HEK293T (cell line): ENCODE results near the gene ADCY1.

Experiments used
- ARNT ChIP-seq: fragments of 450-650 bp; IDR thresholded peaks from 2 replicates; pipeline ENCODE4 v1.6.1; 2017; ENCODE audit warnings: mild to moderate bottlenecking
- BHLHE40 ChIP-seq: fragments of 450-650 bp; IDR thresholded peaks from 2 replicates; pipeline ENCODE4 v1.6.1; 2016; ENCODE audit warnings: mild to moderate bottlenecking, moderate library complexity, borderline replicate concordance
- CTBP1 ChIP-seq: fragments of 450-650 bp; IDR thresholded peaks from 2 replicates; pipeline ENCODE4 v1.6.1; 2016; ENCODE audit warnings: borderline replicate concordance
- ELF4 ChIP-seq: fragments of 450-650 bp; IDR thresholded peaks from 2 replicates; pipeline ENCODE4 v1.6.1; 2017; ENCODE audit warnings: antibody characterized with exemption
- FOXK2 ChIP-seq: fragments of 450-650 bp; IDR thresholded peaks from 2 replicates; pipeline ENCODE4 v1.6.1; 2016; ENCODE audit warnings: mild to moderate bottlenecking
- FOXM1 ChIP-seq: fragments of 450-650 bp; IDR thresholded peaks from 2 replicates; pipeline ENCODE4 v1.6.1; 2017; ENCODE audit warnings: mild to moderate bottlenecking, borderline replicate concordance
- HDGF ChIP-seq: fragments of 450-650 bp; IDR thresholded peaks from 2 replicates; pipeline ENCODE4 v1.6.1; 2017; ENCODE audit warnings: antibody characterized with exemption, borderline replicate concordance
- LEF1 ChIP-seq: fragments of 450-650 bp; IDR thresholded peaks from 2 replicates; pipeline ENCODE4 v1.6.1; 2017; ENCODE audit warnings: mild to moderate bottlenecking, borderline replicate concordance
- NFRKB ChIP-seq: fragments of 450-650 bp; IDR thresholded peaks from 2 replicates; pipeline ENCODE4 v1.6.1; 2016; ENCODE audit warnings: mild to moderate bottlenecking, moderate library complexity
- SP1 ChIP-seq: fragments of 450-650 bp; IDR thresholded peaks from 2 replicates; pipeline ENCODE4 v1.6.1; 2017
- SUZ12 ChIP-seq: fragments of 450-650 bp; IDR thresholded peaks from 2 replicates; pipeline ENCODE4 v1.6.1; 2016; ENCODE audit warnings: mild to moderate bottlenecking
- TARDBP ChIP-seq: fragments of 450-650 bp; IDR thresholded peaks from 2 replicates; pipeline ENCODE4 v1.6.1; 2016
- ZNF384 ChIP-seq: fragments of 450-650 bp; IDR thresholded peaks from 2 replicates; pipeline ENCODE4 v1.6.1; 2016

DNA sequence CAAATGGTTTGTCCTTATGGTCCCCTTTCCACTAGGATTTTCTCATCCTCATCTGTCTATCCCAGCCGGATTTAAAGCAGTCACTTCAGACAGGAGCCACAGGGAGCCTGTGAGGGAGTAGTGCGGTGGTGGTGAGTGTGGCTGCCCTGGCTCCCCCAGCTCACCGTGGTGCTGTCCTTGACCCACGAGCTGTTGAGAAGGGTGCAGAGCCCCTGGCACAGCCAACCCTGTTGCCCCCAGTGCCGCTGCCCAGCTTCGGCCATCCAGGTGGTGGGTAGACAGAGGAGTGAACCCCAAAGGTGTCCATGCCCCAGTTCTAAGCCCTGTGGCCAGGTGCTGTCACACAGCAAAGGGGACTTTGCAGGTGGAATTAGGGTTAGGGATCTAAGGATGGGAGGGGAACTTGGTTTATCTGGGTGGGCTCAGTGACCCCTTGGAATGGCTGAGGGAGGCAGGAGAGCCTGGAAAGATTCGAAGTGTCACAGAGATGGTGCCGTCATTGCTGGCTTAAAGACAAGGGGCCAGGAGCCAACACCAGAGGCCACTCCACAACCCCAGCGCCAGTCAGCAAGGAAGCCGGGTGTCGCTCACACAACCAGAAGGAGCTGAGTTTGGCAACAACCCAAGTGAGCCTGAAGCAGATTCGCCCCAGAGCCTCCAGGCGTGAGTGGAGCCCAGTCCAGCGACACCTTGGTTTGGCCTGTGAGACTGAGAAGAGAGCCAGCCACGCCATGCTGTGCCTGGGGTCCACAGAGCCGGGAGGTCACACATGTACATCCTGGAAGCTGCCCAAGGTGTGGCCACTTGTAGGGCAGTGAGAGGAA, 142.4 kb downstream of the ADCY1 start:
- TF ChIP-seq BHLHE40 (no peak), ELF4 (no peak), ZNF384 (no peak), HDGF (no peak), SP1 (no peak), FOXM1 (no peak), SUZ12 (no peak), LEF1 (no peak), FOXK2 (no peak), CTBP1 (no peak), NFRKB (no peak), TARDBP (no peak), ARNT (no peak)
